ENCODE data around the gene FRYL. TPM values are rescaled to one million over a fixed set of nuclear protein-coding genes. Genes with fewer than 3 reads are reported as not detected.

Gene FRYL
- total and polyA plus RNA-seq, 2 of the 13 experiments (the other 11 are each of a cell fraction or from before 2014, with no cell fraction given): 9.7 to 19.6 TPM

- TF ChIP-seq HMGXB3 (CRISPR knock-in tag; IDR thresholded peaks at IDR 0.05; ENCODE audit: borderline replicate concordance) (no peak), EP300 (IDR thresholded peaks at IDR 0.05; ENCODE audit: low read depth in 2 of 2, low read length in 2 of 2) (no peak), EP300 (CRISPR knock-in tag; IDR thresholded peaks at IDR 0.05; ENCODE audit: borderline replicate concordance) (no peak)
These were observed 330.9 kb downstream of the FRYL start (continued) for GRCh38 chr4:48449151-48449550.

Small RNA genes lying within 50 kb of the gene (small RNA-seq; reads per million reads assigned to genes)
- gene RNU5E-3P (ENCODE audit: insufficient read depth in 2 of 3, insufficient read length in 3 of 3, low read depth in 2 of 3, low replicate concordance in 1 of 3): 0 to 0.10 (median 0) reads per million in 3 experiments

Other genes with a start within 250 kb of the FRYL start
- 52.6 and 74.9 TPM in 2 replicates for gene OCIAD1, start 50.8 kb upstream of the FRYL start, total RNA-seq (2016; rRNA removed; fragmentation: Illumina TruSeq; extraction: Trizol)
- gene OCIAD1, start 50.8 kb upstream of the FRYL start, polyA plus RNA-seq (2011; rRNA removed): 59.7 and 67.3 TPM in 2 replicates
- gene OCIAD2, start 126.5 kb upstream of the FRYL start, total RNA-seq (2016; rRNA removed; fragmentation: Illumina TruSeq; extraction: Trizol): not detected in 2 replicates
- gene OCIAD2, start 126.5 kb upstream of the FRYL start, polyA plus RNA-seq (2011; rRNA removed): not detected in 2 replicates
- not detected in 2 replicates for gene CWH43, start 206.0 kb upstream of the FRYL start, total RNA-seq (2016; rRNA removed; fragmentation: Illumina TruSeq; extraction: Trizol)
- not detected in 2 replicates for gene CWH43, start 206.0 kb upstream of the FRYL start, polyA plus RNA-seq (2011; rRNA removed)

Measured in HepG2 (cell line).